Measurements from ENCODE around the gene FLNB. TPM values are rescaled to one million over a fixed set of nuclear protein-coding genes. Genes with fewer than 3 reads are reported as not detected.

The FLNB gene
- total and polyA plus RNA-seq, 2 of the 8 experiments (the other 6 are each of a cell fraction or from before 2014, with no cell fraction given) = 72.3 to 118 TPM

GRCh38 chr3:58004973-58005372, 3.2 kb upstream of the FLNB start:
- FAIRE-seq (no peak), DNase-seq (ENCODE audit: low read depth in 1 of 2, low spot score in 2 of 2) (no peak)
- Histone ChIP-seq H3K79me2 (ENCODE audit: control insufficient read depth in 1 of 2, insufficient read depth in 2 of 2, low read length in 2 of 2) (peaks cover 7 to 17% of the 10 kb centered on the region in 2 experiments), H3K27ac (ENCODE audit: low read depth, low read length) (no peak overlapping the region), H3K4me1 (replicated peaks in 1 of 4; ENCODE audit: control insufficient read depth in 3 of 4, insufficient read depth in 4 of 4, low read length in 3 of 4) (peaks cover 1 to 12% (median 3%) of the 10 kb centered on the region in 4 experiments; a peak in 5 of 7 replicates), H3K36me3 (ENCODE audit: control insufficient read depth in 2 of 4, insufficient read depth in 4 of 4, low read length in 3 of 4) (no peaks in the 10 kb centered on the region), H3K79me1 (ENCODE audit: low read depth, low read length) (peaks cover 4% of the 10 kb centered on the region; the same call in 1 of the 2 replicates), H3K18ac (ENCODE audit: extremely low read depth, low read length) (no peak overlapping the region), H3K23ac (ENCODE audit: insufficient read length) (no peak overlapping the region), H2BK20ac (ENCODE audit: low read length) (no peak overlapping the region), H3K4ac (replicated peaks; ENCODE audit: insufficient read length, low read depth, low read length) (no peak overlapping the region), H3K56ac (replicated peaks; ENCODE audit: insufficient read length, low read depth, low read length) (no peak overlapping the region), H3K23me2 (ENCODE audit: low read depth, low read length) (peaks cover 11% of the 10 kb centered on the region; the same call in 1 of the 2 replicates), H2BK5ac (ENCODE audit: low read depth, low read length) (no peak overlapping the region), H4K5ac (ENCODE audit: insufficient read length, low read depth, low read length) (no peak overlapping the region), H3K14ac (ENCODE audit: insufficient read length) (no peak overlapping the region), H3K9ac (replicated peaks in 1 of 4; ENCODE audit: extremely low read depth in 1 of 4, low read depth in 3 of 4, low read length in 3 of 4) (no peak overlapping the region), H3K27me3 (replicated peaks in 1 of 4; ENCODE audit: control insufficient read depth in 3 of 4, extremely low read depth in 1 of 4, insufficient read depth in 3 of 4, low read length in 3 of 4) (no peaks in the 10 kb centered on the region), H2BK12ac (ENCODE audit: low read depth, low read length) (no peak overlapping the region), H4K8ac (ENCODE audit: extremely low read depth, insufficient read depth, low read length) (no peak overlapping the region), H4K20me1 (replicated peaks in 1 of 2; ENCODE audit: control insufficient read depth in 1 of 2, insufficient read depth in 2 of 2, low read length in 2 of 2) (peaks cover 7 to 9% of the 10 kb centered on the region in 2 experiments), H2AFZ (ENCODE audit: low read length) (no peak overlapping the region), H3K4me2 (ENCODE audit: insufficient read depth in 1 of 2, low read depth in 2 of 2, low read length in 2 of 2) (no peak overlapping the region), H3K9me3 (ENCODE audit: insufficient read depth in 2 of 2, low read depth in 1 of 2, low read length in 1 of 2) (no peaks in the 10 kb centered on the region), H2AK5ac (ENCODE audit: low read depth, low read length) (no peak overlapping the region), H3K4me3 (ENCODE audit: extremely low read depth in 1 of 4, insufficient read depth in 2 of 4, low read depth in 3 of 4, low read length in 4 of 4) (no peak overlapping the region), H2BK120ac (replicated peaks; ENCODE audit: low read depth, low read length) (no peak overlapping the region), H2BK15ac (ENCODE audit: low read length) (no peak overlapping the region), H4K91ac (replicated peaks; ENCODE audit: insufficient read length, low read length) (no peak overlapping the region)
- ChIA-PET CTCF (ENCODE audit: partially characterized antibody) (interaction anchor here (0.7 to 1.5 kb wide), 9 partner anchors 14 to 161 kb away, joined by 3 to 9 read pairs (median 3); no protein-coding TSS in a partner anchor), POLR2A (ENCODE audit: partially characterized antibody) (interaction anchor here (4.9 kb wide), 1 partner anchor 15 kb away, joined by 55 read pairs; no protein-coding TSS in a partner anchor)
- 93% methylated on average over 6 of the region's 6 CpGs; no CpG with 5 or more reads in 1 of the 2 experiments for WGBS, 2 experiments (ENCODE audit: extremely low coverage in 1 of 2, insufficient coverage in 1 of 2, insufficient read length in 1 of 2, insufficient replicate concordance in 2 of 2, low coverage in 1 of 2, low lambda C conversion rate in 2 of 2, missing lambda C conversion rate in 1 of 2)
- TF ChIP-seq BCL11A (IDR thresholded peaks at IDR 0.05; ENCODE audit: low read depth in 2 of 2, low read length in 2 of 2) (no peak), EP300 (IDR thresholded peaks at IDR 0.05; ENCODE audit: borderline replicate concordance in 1 of 2, low read depth in 2 of 2, low read length in 2 of 2) (no peak), RAD21 (IDR thresholded peaks at IDR 0.05 in 1 of 2, conservative IDR thresholded peaks at IDR 0.05 in 1 of 2; ENCODE audit: low read depth in 2 of 2, low read length in 2 of 2) (no peak), MAX (IDR thresholded peaks at IDR 0.05) (no peak), HDAC6 (IDR thresholded peaks at IDR 0.05; ENCODE audit: low read depth, low read length) (no peak)
